HepG2 (cell line): ENCODE measurements around the gene THOP1.

Source experiments
- FOXM1 ChIP-seq: sonication (generic); formaldehyde crosslinking; IDR thresholded peaks from 2 replicates; pipeline ENCODE4 v1.5.0; 2020; ENCODE audit warnings: missing genetic modification reagents
- GTF3A ChIP-seq: sonication (generic); formaldehyde crosslinking; conservative IDR thresholded peaks from 2 replicates; pipeline ENCODE4 v1.4.0; 2020; ENCODE audit warnings: mild to moderate bottlenecking, missing genetic modification reagents
- JUNB ChIP-seq: sonication (generic); formaldehyde crosslinking; IDR thresholded peaks from 2 replicates; pipeline ENCODE4 v1.8.0; 2022; ENCODE audit warnings: missing genetic modification reagents, mild to moderate bottlenecking, borderline replicate concordance
- KLF11 ChIP-seq: IDR thresholded peaks from 2 replicates; pipeline ENCODE4 v1.6.1; 2016; ENCODE audit warnings: missing compliant biosample characterization
- RAD21 ChIP-seq: fragments of 450-650 bp; formaldehyde crosslinking; IDR thresholded peaks from 2 replicates; pipeline ENCODE4 v1.5.0; 2020; ENCODE audit warnings: mild to moderate bottlenecking
- SIN3A ChIP-seq: IDR thresholded peaks from 2 replicates; pipeline ENCODE4 v1.6.1; 2011; ENCODE audit warnings: low read depth, mild to moderate bottlenecking, control low read depth, low read length, borderline replicate concordance
- ZNF143 ChIP-seq: sonication (generic); formaldehyde crosslinking; IDR thresholded peaks from 2 replicates; pipeline ENCODE4 v1.4.0; 2020; ENCODE audit warnings: missing genetic modification reagents
- ZNF160 ChIP-seq: sonication (generic); formaldehyde crosslinking; IDR thresholded peaks from 2 replicates; pipeline ENCODE4 v1.8.0; 2022; ENCODE audit warnings: mild to moderate bottlenecking, inconsistent platforms, missing genetic modification reagents
- ZNF3 ChIP-seq: IDR thresholded peaks from 2 replicates; pipeline ENCODE4 v1.7.0; 2017; ENCODE audit warnings: inconsistent platforms
- ZZZ3 ChIP-seq: sonication (generic); formaldehyde crosslinking; IDR thresholded peaks from 2 replicates; pipeline ENCODE4 v1.4.0; 2020; ENCODE audit warnings: missing genetic modification reagents, mild to moderate bottlenecking, borderline replicate concordance
- TF ChIP-seq, protein P1 (sequence below): sonication (generic); formaldehyde crosslinking; conservative IDR thresholded peaks from 2 replicates; pipeline ENCODE4 v1.8.0; 2022; ENCODE audit warnings: missing genetic modification reagents
- TF ChIP-seq, protein P2 (sequence below): sonication (generic); formaldehyde crosslinking; IDR thresholded peaks from 2 replicates; pipeline ENCODE4 v1.5.1; 2020; ENCODE audit warnings: mild to moderate bottlenecking, missing genetic modification reagents
- TF ChIP-seq, protein P3 (sequence below): sonication (generic); formaldehyde crosslinking; IDR thresholded peaks from 2 replicates; pipeline ENCODE4 v1.5.0; 2020; ENCODE audit warnings: mild to moderate bottlenecking, missing genetic modification reagents, moderate library complexity
- TF ChIP-seq, protein P4 (sequence below): IDR thresholded peaks from 2 replicates; pipeline ENCODE4 v1.6.1; 2012; ENCODE audit warnings: inconsistent platforms

DNA sequence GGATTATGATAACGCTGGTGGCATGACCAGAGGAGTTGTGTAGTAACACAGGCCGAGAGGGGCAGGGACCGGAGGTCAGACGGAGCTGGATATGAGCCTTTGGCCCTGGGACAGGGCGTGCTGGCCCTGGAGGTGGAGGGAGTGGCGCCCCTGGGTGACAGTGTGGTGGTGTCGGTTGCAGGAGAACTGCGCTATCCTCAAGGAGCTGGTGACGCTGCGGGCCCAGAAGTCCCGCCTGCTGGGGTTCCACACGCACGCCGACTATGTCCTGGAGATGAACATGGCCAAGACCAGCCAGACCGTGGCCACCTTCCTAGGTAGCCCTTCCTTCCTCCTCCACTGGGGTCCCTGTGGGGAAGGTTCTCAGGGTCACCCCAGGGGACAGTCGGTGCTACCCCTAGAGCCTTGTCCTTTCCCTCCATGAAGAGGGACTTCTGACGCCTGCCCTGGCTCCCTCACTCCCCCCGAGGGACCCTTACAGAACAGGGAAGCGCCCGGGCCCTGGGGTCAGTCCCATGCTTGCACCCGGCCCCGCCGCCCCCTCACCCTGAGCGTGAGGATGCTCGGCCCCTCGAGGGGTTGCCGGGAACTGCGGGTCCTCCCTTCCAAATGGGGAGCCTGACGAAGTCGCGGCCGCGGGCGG is 21.6 kb downstream of the THOP1 start:
- TF ChIP-seq FOXM1 (CRISPR knock-in tag) (no peak), JUNB (no peak), SIN3A (no peak), RAD21 (CRISPR knock-in tag) (no peak), ZNF160 (CRISPR knock-in tag) (no peak), ZNF143 (CRISPR knock-in tag) (no peak), ZZZ3 (no peak), KLF11 (CRISPR knock-in tag) (no peak), GTF3A (no peak), ZNF3 (CRISPR knock-in tag) (no peak)
- TF ChIP-seq, protein P1, sequence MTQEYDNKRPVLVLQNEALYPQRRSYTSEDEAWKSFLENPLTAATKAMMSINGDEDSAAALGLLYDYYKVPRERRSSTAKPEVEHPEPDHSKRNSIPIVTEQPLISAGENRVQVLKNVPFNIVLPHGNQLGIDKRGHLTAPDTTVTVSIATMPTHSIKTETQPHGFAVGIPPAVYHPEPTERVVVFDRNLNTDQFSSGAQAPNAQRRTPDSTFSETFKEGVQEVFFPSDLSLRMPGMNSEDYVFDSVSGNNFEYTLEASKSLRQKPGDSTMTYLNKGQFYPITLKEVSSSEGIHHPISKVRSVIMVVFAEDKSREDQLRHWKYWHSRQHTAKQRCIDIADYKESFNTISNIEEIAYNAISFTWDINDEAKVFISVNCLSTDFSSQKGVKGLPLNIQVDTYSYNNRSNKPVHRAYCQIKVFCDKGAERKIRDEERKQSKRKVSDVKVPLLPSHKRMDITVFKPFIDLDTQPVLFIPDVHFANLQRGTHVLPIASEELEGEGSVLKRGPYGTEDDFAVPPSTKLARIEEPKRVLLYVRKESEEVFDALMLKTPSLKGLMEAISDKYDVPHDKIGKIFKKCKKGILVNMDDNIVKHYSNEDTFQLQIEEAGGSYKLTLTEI (CRISPR knock-in tag), result no peak
- TF ChIP-seq, protein P2, sequence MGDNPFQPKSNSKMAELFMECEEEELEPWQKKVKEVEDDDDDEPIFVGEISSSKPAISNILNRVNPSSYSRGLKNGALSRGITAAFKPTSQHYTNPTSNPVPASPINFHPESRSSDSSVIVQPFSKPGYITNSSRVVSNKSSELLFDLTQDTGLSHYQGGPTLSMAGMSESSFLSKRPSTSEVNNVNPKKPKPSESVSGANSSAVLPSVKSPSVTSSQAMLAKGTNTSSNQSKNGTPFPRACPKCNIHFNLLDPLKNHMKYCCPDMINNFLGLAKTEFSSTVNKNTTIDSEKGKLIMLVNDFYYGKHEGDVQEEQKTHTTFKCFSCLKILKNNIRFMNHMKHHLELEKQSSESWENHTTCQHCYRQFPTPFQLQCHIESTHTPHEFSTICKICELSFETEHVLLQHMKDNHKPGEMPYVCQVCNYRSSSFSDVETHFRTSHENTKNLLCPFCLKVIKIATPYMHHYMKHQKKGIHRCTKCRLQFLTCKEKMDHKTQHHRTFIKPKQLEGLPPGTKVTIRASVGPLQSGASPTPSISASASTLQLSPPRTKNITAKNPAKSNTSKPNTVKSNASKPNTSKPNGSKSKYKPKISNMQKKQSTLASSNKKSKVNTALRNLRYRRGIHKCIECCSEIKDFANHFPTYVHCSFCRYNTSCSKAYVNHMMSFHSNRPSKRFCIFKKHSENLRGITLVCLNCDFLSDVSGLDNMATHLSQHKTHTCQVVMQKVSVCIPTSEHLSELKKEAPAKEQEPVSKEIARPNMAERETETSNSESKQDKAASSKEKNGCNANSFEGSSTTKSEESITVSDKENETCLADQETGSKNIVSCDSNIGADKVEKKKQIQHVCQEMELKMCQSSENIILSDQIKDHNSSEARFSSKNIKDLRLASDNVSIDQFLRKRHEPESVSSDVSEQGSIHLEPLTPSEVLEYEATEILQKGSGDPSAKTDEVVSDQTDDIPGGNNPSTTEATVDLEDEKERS (CRISPR knock-in tag), result no peak
- TF ChIP-seq, protein P3, sequence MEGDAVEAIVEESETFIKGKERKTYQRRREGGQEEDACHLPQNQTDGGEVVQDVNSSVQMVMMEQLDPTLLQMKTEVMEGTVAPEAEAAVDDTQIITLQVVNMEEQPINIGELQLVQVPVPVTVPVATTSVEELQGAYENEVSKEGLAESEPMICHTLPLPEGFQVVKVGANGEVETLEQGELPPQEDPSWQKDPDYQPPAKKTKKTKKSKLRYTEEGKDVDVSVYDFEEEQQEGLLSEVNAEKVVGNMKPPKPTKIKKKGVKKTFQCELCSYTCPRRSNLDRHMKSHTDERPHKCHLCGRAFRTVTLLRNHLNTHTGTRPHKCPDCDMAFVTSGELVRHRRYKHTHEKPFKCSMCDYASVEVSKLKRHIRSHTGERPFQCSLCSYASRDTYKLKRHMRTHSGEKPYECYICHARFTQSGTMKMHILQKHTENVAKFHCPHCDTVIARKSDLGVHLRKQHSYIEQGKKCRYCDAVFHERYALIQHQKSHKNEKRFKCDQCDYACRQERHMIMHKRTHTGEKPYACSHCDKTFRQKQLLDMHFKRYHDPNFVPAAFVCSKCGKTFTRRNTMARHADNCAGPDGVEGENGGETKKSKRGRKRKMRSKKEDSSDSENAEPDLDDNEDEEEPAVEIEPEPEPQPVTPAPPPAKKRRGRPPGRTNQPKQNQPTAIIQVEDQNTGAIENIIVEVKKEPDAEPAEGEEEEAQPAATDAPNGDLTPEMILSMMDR, result no peak
- TF ChIP-seq, protein P4, sequence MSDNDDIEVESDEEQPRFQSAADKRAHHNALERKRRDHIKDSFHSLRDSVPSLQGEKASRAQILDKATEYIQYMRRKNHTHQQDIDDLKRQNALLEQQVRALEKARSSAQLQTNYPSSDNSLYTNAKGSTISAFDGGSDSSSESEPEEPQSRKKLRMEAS, result no peak
